SK-N-SH treated with all-trans-retinoic acid at 6 μM for 48 hours (cell line): ENCODE data around the gene SNTB2.

ENCODE experiments used
- ZFP3 ChIP-seq: fragments of 250-450 bp; sonication (Bioruptor Pico); IDR thresholded peaks from 2 replicates; pipeline ENCODE4 v1.5.0; 2020; ENCODE audit warnings: mild to moderate bottlenecking, moderate library complexity
- ZFP30 ChIP-seq: fragments of 450-650 bp; formaldehyde crosslinking; IDR thresholded peaks from 2 replicates; pipeline ENCODE4 v1.5.0; 2022; ENCODE audit warnings: mild to moderate bottlenecking, moderate library complexity
- ZNF70 ChIP-seq: fragments of 450-650 bp; formaldehyde crosslinking; IDR thresholded peaks from 2 replicates; pipeline ENCODE4 v1.5.0; 2020; ENCODE audit warnings: mild to moderate bottlenecking, moderate library complexity
- TF ChIP-seq, protein P1 (sequence below): fragments of 250-450 bp; sonication (Bioruptor Pico); IDR thresholded peaks from 2 replicates; pipeline ENCODE4 v1.5.1; 2020; ENCODE audit warnings: low read depth, mild to moderate bottlenecking, moderate library complexity

DNA sequence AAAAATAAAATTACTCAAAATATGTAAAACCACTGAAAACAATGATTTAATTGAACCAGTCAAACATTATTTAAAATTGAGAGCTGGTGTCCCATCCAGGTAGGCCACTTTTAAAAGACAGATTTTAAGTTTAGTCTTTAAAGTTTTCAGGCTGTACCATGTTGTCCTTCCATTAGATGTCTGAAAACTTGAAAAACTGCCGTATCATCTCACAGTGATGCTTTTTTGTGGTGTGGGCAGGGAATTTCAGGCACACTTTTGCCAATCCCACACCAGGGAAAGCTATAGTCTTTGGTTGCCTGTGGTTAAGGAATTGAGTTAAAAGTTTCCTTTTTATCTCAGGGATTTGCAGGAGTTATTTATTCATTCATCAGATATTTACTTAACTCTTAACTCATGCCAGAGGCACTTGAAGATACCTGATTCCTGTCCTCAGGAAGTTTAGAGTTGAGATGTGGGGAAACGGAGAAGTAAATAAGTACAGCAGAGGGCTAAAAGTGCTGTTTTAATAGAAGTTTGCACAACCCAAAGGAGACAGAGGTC, 3.2 kb downstream of the SNTB2 start:
- no peak for TF ChIP-seq ZNF70 (CRISPR knock-in tag)
- no peak for TF ChIP-seq ZFP30
- TF ChIP-seq, protein P1, sequence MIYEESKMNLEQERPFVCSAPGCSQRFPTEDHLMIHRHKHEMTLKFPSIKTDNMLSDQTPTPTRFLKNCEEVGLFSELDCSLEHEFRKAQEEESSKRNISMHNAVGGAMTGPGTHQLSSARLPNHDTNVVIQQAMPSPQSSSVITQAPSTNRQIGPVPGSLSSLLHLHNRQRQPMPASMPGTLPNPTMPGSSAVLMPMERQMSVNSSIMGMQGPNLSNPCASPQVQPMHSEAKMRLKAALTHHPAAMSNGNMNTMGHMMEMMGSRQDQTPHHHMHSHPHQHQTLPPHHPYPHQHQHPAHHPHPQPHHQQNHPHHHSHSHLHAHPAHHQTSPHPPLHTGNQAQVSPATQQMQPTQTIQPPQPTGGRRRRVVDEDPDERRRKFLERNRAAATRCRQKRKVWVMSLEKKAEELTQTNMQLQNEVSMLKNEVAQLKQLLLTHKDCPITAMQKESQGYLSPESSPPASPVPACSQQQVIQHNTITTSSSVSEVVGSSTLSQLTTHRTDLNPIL = no peak
- no peak for TF ChIP-seq ZFP3
